Measurements from ENCODE around the gene CCDC188. TPM values are rescaled to one million over a fixed set of nuclear protein-coding genes. Genes with fewer than 3 reads are reported as not detected.

CCDC188 gene
- total and polyA plus RNA-seq, 7 experiments from 2014 or later, result not detected

GRCh38 chr22:20111689-20112622 lies 38.9 kb downstream of the CCDC188 start:
- ChIA-PET CTCF (no interaction called here), POLR2A (interaction anchor here (0.5 kb wide), 1 partner anchor 65 kb away, joined by 7 read pairs; no protein-coding TSS in a partner anchor)
- H3K4me3 Mint-ChIP-seq, result peak overlapping the region in 1 of 10 donors; percentile 26
- H3K36me3 ChIP-seq (ENCODE audit: control insufficient read depth in 2 of 3, insufficient read depth in 3 of 3, low read length in 3 of 3), result peaks cover 0 to 87% (median 9%) of the 10 kb centered on the region in 3 experiments
- ATAC-seq (no peak), DNase-seq (no peak)
- no peaks in the 10 kb centered on the region for H3K9me3 Mint-ChIP-seq
- H3K9me3 ChIP-seq (ENCODE audit: control insufficient read depth in 2 of 3, low read length in 3 of 3), result no peaks in the 10 kb centered on the region
- H3K36me3 Mint-ChIP-seq, result peaks cover 0 to 15% (median 6%) of the 10 kb centered on the region in 5 donors
- no peak overlapping the region for H3K4me3 ChIP-seq (ENCODE audit: low read length)
- H3K27ac ChIP-seq (ENCODE audit: low read depth, low read length), result peak overlapping the region; percentile 50
- peak overlapping the region in 8 of 9 donors; percentile 34 to 88 (median 74) for H3K27ac Mint-ChIP-seq
- peaks cover 14 to 18% of the 10 kb centered on the region in 2 donors for H3K4me1 ChIP-seq (ENCODE audit: control insufficient read depth in 2 of 2, insufficient read depth in 2 of 2, low read length in 2 of 2)
- H3K4me1 Mint-ChIP-seq, result peaks cover 12 to 31% (median 19%) of the 10 kb centered on the region in 7 donors
- H3K27me3 ChIP-seq (ENCODE audit: control insufficient read depth in 2 of 2, insufficient read depth in 2 of 2, low read length in 2 of 2), result no peaks in the 10 kb centered on the region
- no peaks in the 10 kb centered on the region for H3K27me3 Mint-ChIP-seq
- intact Hi-C loops (cut with micrococcal nuclease), result loop anchor here in 1 of 2 donors (1.0 to 10.0 kb wide), 2 partner anchors 142 to 967 kb away; partner anchors contain the start of gene ESS2

- Mint-ChIP-seq H3K4me3 (no peak overlapping the region), H3K9me3 (no peaks in the 10 kb centered on the region), H3K27ac (peak overlapping the region; percentile 28 to 88 (median 64)), H3K27me3 (no peaks in the 10 kb centered on the region), H3K36me3 (peaks cover 0 to 13% (median 6%) of the 10 kb centered on the region in 5 donors), H3K4me1 (peaks cover 8 to 29% (median 13%) of the 10 kb centered on the region in 7 donors)
- CTCF ChIA-PET, result interaction anchor here (1.2 kb wide), 1 partner anchor 93 kb away, joined by 3 read pairs; no protein-coding TSS in a partner anchor
- DNase-seq (peak in 2 of 9 donors; percentile 17 to 24), ATAC-seq (peak; percentile 70)
- peaks cover 11 to 17% of the 10 kb centered on the region in 2 donors for H3K4me1 ChIP-seq (ENCODE audit: control insufficient read depth in 2 of 2, insufficient read depth in 2 of 2, low read length in 2 of 2)
- no peak overlapping the region for H3K4me3 ChIP-seq (ENCODE audit: low read length)
- intact Hi-C loops (cut with micrococcal nuclease), result loop anchor here in 1 of 2 donors (1.0 to 10.0 kb wide), 2 partner anchors 141 to 966 kb away; partner anchors contain the start of gene ESS2
- H3K9me3 ChIP-seq (ENCODE audit: control insufficient read depth in 2 of 3, low read length in 3 of 3), result no peaks in the 10 kb centered on the region
- H3K36me3 ChIP-seq (ENCODE audit: control insufficient read depth in 2 of 3, insufficient read depth in 3 of 3, low read length in 3 of 3), result peaks cover 0 to 94% (median 11%) of the 10 kb centered on the region in 3 experiments
- peak overlapping the region; percentile 50 for H3K27ac ChIP-seq (ENCODE audit: low read depth, low read length)
- H3K27me3 ChIP-seq (ENCODE audit: control insufficient read depth in 2 of 2, insufficient read depth in 2 of 2, low read length in 2 of 2), result no peaks in the 10 kb centered on the region
- POLR2A ChIA-PET, result no interaction called here
Measured at GRCh38 chr22:20111045-20111688, 39.7 kb downstream of the CCDC188 start.

GRCh38 chr22:20110359-20110985 lies 40.4 kb downstream of the CCDC188 start:
- Mint-ChIP-seq H3K9me3 (no peaks in the 10 kb centered on the region), H3K4me1 (peaks cover 5 to 27% (median 13%) of the 10 kb centered on the region in 7 donors), H3K4me3 (no peak overlapping the region), H3K27ac (peak overlapping the region in 7 of 9 donors; percentile 28 to 88 (median 54)), H3K27me3 (no peaks in the 10 kb centered on the region), H3K36me3 (peaks cover 0 to 13% (median 6%) of the 10 kb centered on the region in 5 donors)
- intact Hi-C loops (cut with micrococcal nuclease), result loop anchor here in 1 of 2 donors (10.0 kb wide), 1 partner anchor 966 kb away; the partner anchor contains the start of gene ESS2
- Histone ChIP-seq H3K4me1 (ENCODE audit: control insufficient read depth in 2 of 2, insufficient read depth in 2 of 2, low read length in 2 of 2) (peaks cover 4 to 10% of the 10 kb centered on the region in 2 donors), H3K27me3 (ENCODE audit: control insufficient read depth in 2 of 2, insufficient read depth in 2 of 2, low read length in 2 of 2) (no peaks in the 10 kb centered on the region), H3K4me3 (ENCODE audit: low read length) (no peak overlapping the region), H3K27ac (ENCODE audit: low read depth, low read length) (peak overlapping the region; percentile 50), H3K9me3 (ENCODE audit: control insufficient read depth in 2 of 3, low read length in 3 of 3) (no peaks in the 10 kb centered on the region), H3K36me3 (ENCODE audit: control insufficient read depth in 2 of 3, insufficient read depth in 3 of 3, low read length in 3 of 3) (peaks cover 0 to 97% (median 11%) of the 10 kb centered on the region in 3 experiments)
- ATAC-seq (no peak), DNase-seq (no peak)
- ChIA-PET CTCF (interaction anchor here (1.0 to 1.2 kb wide), 2 partner anchors 9 to 92 kb away, joined by 3 to 4 read pairs; no protein-coding TSS in a partner anchor), POLR2A (no interaction called here)

GRCh38 chr22:20109411-20110358 lies 41.2 kb downstream of the CCDC188 start:
- H3K4me1 ChIP-seq (ENCODE audit: control insufficient read depth in 2 of 2, insufficient read depth in 2 of 2, low read length in 2 of 2), result peaks cover 0 to 6% of the 10 kb centered on the region in 2 donors
- H3K36me3 ChIP-seq (ENCODE audit: control insufficient read depth in 2 of 3, insufficient read depth in 3 of 3, low read length in 3 of 3), result peaks cover 0 to 95% (median 11%) of the 10 kb centered on the region in 3 experiments
- H3K4me1 Mint-ChIP-seq, result peaks cover 0 to 21% (median 8%) of the 10 kb centered on the region in 7 donors
- ATAC-seq, result no peak
- H3K27me3 ChIP-seq (ENCODE audit: control insufficient read depth in 2 of 2, insufficient read depth in 2 of 2, low read length in 2 of 2), result no peaks in the 10 kb centered on the region
- no peaks in the 10 kb centered on the region for H3K27me3 Mint-ChIP-seq
- H3K27ac Mint-ChIP-seq, result peak overlapping the region in 3 of 9 donors; percentile 38 to 62 (median 49)
- H3K4me3 ChIP-seq (ENCODE audit: low read length), result no peak overlapping the region
- H3K4me3 Mint-ChIP-seq, result no peak overlapping the region
- no peak for DNase-seq
- H3K9me3 Mint-ChIP-seq, result no peaks in the 10 kb centered on the region
- peaks cover 0 to 10% (median 6%) of the 10 kb centered on the region in 5 donors for H3K36me3 Mint-ChIP-seq
- intact Hi-C loops (cut with micrococcal nuclease), result loop anchor here in 1 of 2 donors (10.0 kb wide), 1 partner anchor 965 kb away; the partner anchor contains the start of gene ESS2
- CTCF ChIA-PET, result interaction anchor here (0.6 to 1.0 kb wide), 2 partner anchors 8 to 11 kb away, joined by 4 to 8 read pairs; no protein-coding TSS in a partner anchor
- H3K27ac ChIP-seq (ENCODE audit: low read depth, low read length), result peak overlapping the region; percentile 22
- no peaks in the 10 kb centered on the region for H3K9me3 ChIP-seq (ENCODE audit: control insufficient read depth in 2 of 3, low read length in 3 of 3)
- POLR2A ChIA-PET, result interaction anchor here (0.6 kb wide), 1 partner anchor 31 kb away, joined by 3 read pairs; no protein-coding TSS in a partner anchor

- Mint-ChIP-seq H3K4me1 (peaks cover 0 to 15% (median 8%) of the 10 kb centered on the region in 7 donors), H3K4me3 (no peak overlapping the region), H3K27me3 (no peaks in the 10 kb centered on the region), H3K9me3 (no peaks in the 10 kb centered on the region), H3K36me3 (peaks cover 0 to 7% (median 6%) of the 10 kb centered on the region in 5 donors), H3K27ac (peak overlapping the region in 5 of 9 donors; percentile 16 to 57 (median 34))
- ATAC-seq (no peak), DNase-seq (no peak)
- POLR2A ChIA-PET, result no interaction called here
- no peaks in the 10 kb centered on the region for H3K9me3 ChIP-seq (ENCODE audit: control insufficient read depth in 2 of 3, low read length in 3 of 3)
- H3K27ac ChIP-seq (ENCODE audit: low read depth, low read length), result no peak overlapping the region
- intact Hi-C loops (cut with micrococcal nuclease), result no loop called here
- H3K4me1 ChIP-seq (ENCODE audit: control insufficient read depth in 2 of 2, insufficient read depth in 2 of 2, low read length in 2 of 2), result peaks cover 0 to 6% of the 10 kb centered on the region in 2 donors
- H3K36me3 ChIP-seq (ENCODE audit: control insufficient read depth in 2 of 3, insufficient read depth in 3 of 3, low read length in 3 of 3), result peaks cover 0 to 88% (median 6%) of the 10 kb centered on the region in 3 experiments
- no peak overlapping the region for H3K4me3 ChIP-seq (ENCODE audit: low read length)
- CTCF ChIA-PET, result interaction anchor here (0.6 kb wide), 2 partner anchors 12 to 470 kb away, joined by 4 to 8 read pairs; no protein-coding TSS in a partner anchor
- H3K27me3 ChIP-seq (ENCODE audit: control insufficient read depth in 2 of 2, insufficient read depth in 2 of 2, low read length in 2 of 2), result no peaks in the 10 kb centered on the region
Measured at GRCh38 chr22:20108757-20109230, 42.1 kb downstream of the CCDC188 start.
